Liver (tissue), 9 donors: Measurements from ENCODE around the gene ELOVL2. TPM values are rescaled to one million over a fixed set of nuclear protein-coding genes. Genes with fewer than 3 reads are reported as not detected.
A peak's percentile ranks its signal among the peaks of the same experiment; 100 is the strongest.

ENCODE experiments used
- DNase-seq: peaks from one replicate; pipeline ENCODE4 v3.0.0-alpha.2; 2017; ENCODE audit warnings: low spot score
- H3K27ac ChIP-seq, 2 donors: one replicate each; pipeline ENCODE4 v1.7.0; 2013; ENCODE audit warnings: inconsistent platforms in 2 of 2, low read length in 2 of 2, control low read depth in 1 of 2, low read depth in 1 of 2, mild to moderate bottlenecking in 1 of 2
- H3K27me3 ChIP-seq, 4 donors: one replicate each; pipeline versions ENCODE4 v1.6.1 to v1.7.0; 2013; ENCODE audit warnings: low read length in 3 of 4, inconsistent platforms in 1 of 4, mild to moderate bottlenecking in 1 of 4, moderate library complexity in 1 of 4; ENCODE audit not compliant: control insufficient read depth in 4 of 4, insufficient read depth in 4 of 4
- H3K36me3 ChIP-seq, 4 donors: one replicate each; pipeline versions ENCODE4 v1.6.1 to v1.7.0; 2013; ENCODE audit warnings: low read length in 3 of 4, mild to moderate bottlenecking in 3 of 4, low read depth in 1 of 4, moderate library complexity in 1 of 4; ENCODE audit not compliant: control insufficient read depth in 4 of 4, insufficient read depth in 3 of 4
- H3K4me1 ChIP-seq, 4 donors: one replicate each; pipeline versions ENCODE4 v1.6.1 to v1.7.0; 2013; ENCODE audit warnings: low read length in 3 of 4, mild to moderate bottlenecking in 3 of 4, moderate library complexity in 1 of 4; ENCODE audit not compliant: control insufficient read depth in 4 of 4, insufficient read depth in 4 of 4
- H3K4me3 ChIP-seq, 3 donors: one replicate each; pipeline versions ENCODE4 v1.6.1 to v1.7.0; 2013; ENCODE audit warnings: low read length in 3 of 3, control low read depth in 1 of 3, low read depth in 1 of 3, mild to moderate bottlenecking in 1 of 3
- H3K9ac ChIP-seq, 2 donors: one replicate each; pipeline ENCODE4 v1.7.0; 2013; ENCODE audit warnings: low read length in 2 of 2, mild to moderate bottlenecking in 2 of 2, moderate library complexity in 2 of 2, control low read depth in 1 of 2, low read depth in 1 of 2
- H3K9me3 ChIP-seq, 4 donors: one replicate each; pipeline versions ENCODE4 v1.6.1 to v1.7.0; 2013; ENCODE audit warnings: low read length in 3 of 4; ENCODE audit not compliant: control insufficient read depth in 4 of 4
- ATF3 ChIP-seq: IDR thresholded peaks from 2 replicates; pipeline ENCODE4 v1.6.1; 2016; ENCODE audit warnings: antibody characterized with exemption
- CTCF ChIP-seq: fragments of 150-350 bp; IDR thresholded peaks from 2 replicates; pipeline ENCODE4 v1.5.1; 2017; ENCODE audit warnings: improper control_type of control experiment, low read depth, low read length; ENCODE audit not compliant: missing input control
- EGR1 ChIP-seq, 2 donors: IDR thresholded peaks; 2 replicates each; pipeline ENCODE4 v1.6.1; 2016 to 2018; ENCODE audit warnings: antibody characterized with exemption in 2 of 2, low read depth in 2 of 2
- FOXA1 ChIP-seq: IDR thresholded peaks from 2 replicates; pipeline ENCODE4 v1.6.1; 2016; ENCODE audit warnings: antibody characterized with exemption
- GABPA ChIP-seq, 2 donors: IDR thresholded peaks in 1 of 2; conservative IDR thresholded peaks in 1 of 2; 2 replicates each; pipeline ENCODE4 v1.6.1; 2016; ENCODE audit warnings: antibody characterized with exemption in 2 of 2, mild to moderate bottlenecking in 1 of 2, moderate library complexity in 1 of 2
- HNF4G ChIP-seq: IDR thresholded peaks from 2 replicates; pipeline ENCODE4 v1.6.1; 2016; ENCODE audit warnings: antibody characterized with exemption
- MAX ChIP-seq: IDR thresholded peaks from 2 replicates; pipeline ENCODE4 v1.6.1; 2016; ENCODE audit warnings: antibody characterized with exemption
- NR2F2 ChIP-seq: IDR thresholded peaks from 2 replicates; pipeline ENCODE4 v1.6.1; 2016; ENCODE audit warnings: antibody characterized with exemption
- RAD21 ChIP-seq, 2 donors: IDR thresholded peaks; 2 replicates each; pipeline ENCODE4 v1.6.1; 2016; ENCODE audit warnings: antibody characterized with exemption in 2 of 2, mild to moderate bottlenecking in 2 of 2
- REST ChIP-seq: IDR thresholded peaks from 2 replicates; pipeline ENCODE4 v1.6.1; 2016; ENCODE audit warnings: antibody characterized with exemption, mild to moderate bottlenecking
- RXRA ChIP-seq, 2 donors: IDR thresholded peaks; 2 replicates each; pipeline ENCODE4 v1.6.1; 2017 to 2018; ENCODE audit warnings: antibody characterized with exemption in 2 of 2, mild to moderate bottlenecking in 1 of 2
- SP1 ChIP-seq: IDR thresholded peaks from 2 replicates; pipeline ENCODE4 v1.6.1; 2018; ENCODE audit warnings: antibody characterized with exemption, mild to moderate bottlenecking
- TAF1 ChIP-seq: conservative IDR thresholded peaks from 2 replicates; pipeline ENCODE4 v1.6.1; 2016; ENCODE audit warnings: antibody characterized with exemption, mild to moderate bottlenecking
- ZBTB33 ChIP-seq: IDR thresholded peaks from 2 replicates; pipeline ENCODE4 v1.6.1; 2016; ENCODE audit warnings: antibody characterized with exemption
- WGBS: extraction: QIAGEN DNeasy Blood & Tissue Kit; methylation state at CpG from one replicate; pipeline ENCODE4 v1.1.7; 2013; 5-methylcytosine and 5-hydroxymethylcytosine counted together
- polyA plus RNA-seq, 2 donors: library from polyadenylated mRNA; stranded (reverse) in 1 of 2; unstranded in 1 of 2; fragments of 200-250 nt in 1 of 2; fragments of >200 nt in 1 of 2; fragmentation: Nextera tagmentation in 1 of 2; extraction: Ambion mirVana in 1 of 2; gene quantifications; one replicate each; pipeline versions ENCODE4 v1.2.1 to v1.2.3, GENCODE V29; 2013 to 2015
- total RNA-seq, 2 donors: library from RNA; depleted of rRNA; stranded (reverse); fragments of >200 nt; gene quantifications; one replicate each; pipeline ENCODE4 v1.2.3, GENCODE V29; 2014
- donor health status: healthy.
- donor health status: healthy.
- donor health status: healthy.
- donor health status: healthy.
- donor health status: healthy.

Gene ELOVL2
- total and polyA plus RNA-seq, 4 donors: 7.1 to 28.5 (median 22.1) TPM

- no peak for TF ChIP-seq HNF4G
- TF ChIP-seq FOXA1: no peak
- TF ChIP-seq SP1: no peak
- TF ChIP-seq NR2F2: no peak
- TF ChIP-seq ATF3: no peak
- TF ChIP-seq ZBTB33: no peak
- TF ChIP-seq EGR1 (IDR thresholded peaks at IDR 0.05; ENCODE audit: low read depth in 2 of 2): no peak
- no peak for TF ChIP-seq RAD21 (IDR thresholded peaks at IDR 0.05)
- TF ChIP-seq RXRA (IDR thresholded peaks at IDR 0.05): no peak
- no peak for TF ChIP-seq REST
- no peak for TF ChIP-seq TAF1
- TF ChIP-seq MAX: no peak
- no peak for TF ChIP-seq CTCF
- TF ChIP-seq GABPA (IDR thresholded peaks at IDR 0.05 in 1 of 2, conservative IDR thresholded peaks at IDR 0.05 in 1 of 2): no peak
- Histone ChIP-seq H3K9ac (no peak overlapping the region), H3K36me3 (no peaks in the 10 kb centered on the region), H3K9me3 (no peaks in the 10 kb centered on the region), H3K27me3 (no peaks in the 10 kb centered on the region), H3K27ac (no peak overlapping the region), H3K4me3 (no peak overlapping the region), H3K4me1 (peaks cover 0 to 1% (median 0%) of the 10 kb centered on the region in 4 donors)
- no peak for DNase-seq
- WGBS: 69% methylated on average over 2 of the region's 2 CpGs
Measured at GRCh38 chr6:11021003-11021402, 23.1 kb downstream of the ELOVL2 start.

- peak; percentile 13 for TF ChIP-seq ATF3
- TF ChIP-seq FOXA1: no peak
- Histone ChIP-seq H3K4me1 (peaks cover 0 to 3% (median under 1%) of the 10 kb centered on the region in 4 donors), H3K9me3 (no peaks in the 10 kb centered on the region), H3K36me3 (no peaks in the 10 kb centered on the region), H3K9ac (no peak overlapping the region), H3K27ac (no peak overlapping the region), H3K4me3 (no peak overlapping the region), H3K27me3 (no peaks in the 10 kb centered on the region)
- no peak for DNase-seq
- 76% methylated on average over 2 of the region's 2 CpGs for WGBS
Measured at GRCh38 chr6:11018225-11018624, 25.9 kb downstream of the ELOVL2 start.
